ENCODE data around the gene NID1.

GRCh38 chr1:236039740-236040685 is 24.9 kb downstream of the NID1 start:
- TF ChIP-seq POLR2A (IDR thresholded peaks at IDR 0.05) (no peak), CTCF (IDR thresholded peaks at IDR 0.05) (no peak)

All from thyroid gland (tissue), 4 donors.